Measurements from ENCODE around the gene REPS2. TPM values are rescaled to one million over a fixed set of nuclear protein-coding genes. Genes with fewer than 3 reads are reported as not detected.

REPS2 gene
- polyA plus RNA-seq, 3 donors = 2.1 to 4.7 (median 3.6) TPM

DNA sequence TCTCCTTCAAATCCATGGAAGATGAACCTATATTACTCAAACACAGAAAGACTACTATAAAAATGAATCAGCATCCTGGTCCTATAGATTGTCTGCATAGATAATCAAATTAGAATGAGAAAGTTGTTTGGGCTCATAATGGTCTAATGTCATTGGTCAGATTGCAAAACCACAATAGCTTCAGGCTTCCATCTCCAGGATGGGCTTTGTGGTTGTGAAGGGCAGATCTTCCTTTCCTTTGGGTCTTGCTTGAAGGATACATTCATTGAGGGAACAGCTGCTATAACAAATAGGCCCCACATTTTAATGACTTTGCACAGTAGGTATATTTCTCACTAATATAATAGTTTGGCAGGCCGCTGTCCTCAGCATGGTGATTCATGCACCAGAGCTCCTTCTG is 94.3 kb downstream of the REPS2 start:
- Histone ChIP-seq H3K9me3 (replicated peaks in 1 of 2; ENCODE audit: control insufficient read depth in 1 of 2, insufficient read depth in 1 of 2, low read length in 2 of 2) (no peaks in the 10 kb centered on the region), H3K4me2 (replicated peaks; ENCODE audit: extremely low read depth, low read length, poor library complexity, severe bottlenecking) (no peak overlapping the region), H3K79me2 (ENCODE audit: insufficient read depth, low read length) (no peaks in the 10 kb centered on the region), H3K36me3 (replicated peaks in 1 of 2; ENCODE audit: control insufficient read depth in 1 of 2, insufficient read depth in 2 of 2, low read length in 2 of 2) (no peaks in the 10 kb centered on the region), H4K20me1 (ENCODE audit: insufficient read depth, low read length) (no peaks in the 10 kb centered on the region), H3K4me3 (replicated peaks in 1 of 3; ENCODE audit: low read depth in 2 of 3, low read length in 3 of 3) (no peak overlapping the region), H3K27me3 (ENCODE audit: control insufficient read depth in 2 of 2, insufficient read depth in 2 of 2, low read length in 2 of 2) (peaks cover 0 to 9% of the 10 kb centered on the region in 2 donors), H3K4me1 (ENCODE audit: control insufficient read depth in 1 of 2, insufficient read depth in 2 of 2, low read length in 2 of 2) (peaks cover 22 to 23% of the 10 kb centered on the region in 2 donors), H2AFZ (ENCODE audit: insufficient read depth, low read depth, low read length, poor library complexity, severe bottlenecking) (no peak overlapping the region), H3K9ac (ENCODE audit: insufficient read depth, low read length, poor library complexity, severe bottlenecking) (no peak overlapping the region), H3K27ac (ENCODE audit: low read depth in 1 of 2, low read length in 2 of 2) (no peak overlapping the region)
- intact Hi-C loops (cut with micrococcal nuclease) = loop anchor here (10.0 kb wide), 2 partner anchors 96 to 216 kb away; partner anchors contain the start of gene REPS2 (in 1 of the 2)
- no CpG with 5 or more reads among the region's 1 CpG for WGBS (ENCODE audit: insufficient coverage)
- Mint-ChIP-seq H3K27me3 (ENCODE audit: low read depth in 3 of 3) (peaks cover 0 to 25% (median 0%) of the 10 kb centered on the region in 3 donors), H3K27ac (no peak overlapping the region), H3K36me3 (peaks cover 7 to 12% of the 10 kb centered on the region in 2 donors), H3K4me3 (no peak overlapping the region), H3K9me3 (peaks cover 0 to 2% (median 0%) of the 10 kb centered on the region in 7 donors), H3K4me1 (peaks cover 39% of the 10 kb centered on the region)
- DNase-seq = no peak
- TF ChIP-seq, protein P1, sequence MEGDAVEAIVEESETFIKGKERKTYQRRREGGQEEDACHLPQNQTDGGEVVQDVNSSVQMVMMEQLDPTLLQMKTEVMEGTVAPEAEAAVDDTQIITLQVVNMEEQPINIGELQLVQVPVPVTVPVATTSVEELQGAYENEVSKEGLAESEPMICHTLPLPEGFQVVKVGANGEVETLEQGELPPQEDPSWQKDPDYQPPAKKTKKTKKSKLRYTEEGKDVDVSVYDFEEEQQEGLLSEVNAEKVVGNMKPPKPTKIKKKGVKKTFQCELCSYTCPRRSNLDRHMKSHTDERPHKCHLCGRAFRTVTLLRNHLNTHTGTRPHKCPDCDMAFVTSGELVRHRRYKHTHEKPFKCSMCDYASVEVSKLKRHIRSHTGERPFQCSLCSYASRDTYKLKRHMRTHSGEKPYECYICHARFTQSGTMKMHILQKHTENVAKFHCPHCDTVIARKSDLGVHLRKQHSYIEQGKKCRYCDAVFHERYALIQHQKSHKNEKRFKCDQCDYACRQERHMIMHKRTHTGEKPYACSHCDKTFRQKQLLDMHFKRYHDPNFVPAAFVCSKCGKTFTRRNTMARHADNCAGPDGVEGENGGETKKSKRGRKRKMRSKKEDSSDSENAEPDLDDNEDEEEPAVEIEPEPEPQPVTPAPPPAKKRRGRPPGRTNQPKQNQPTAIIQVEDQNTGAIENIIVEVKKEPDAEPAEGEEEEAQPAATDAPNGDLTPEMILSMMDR (IDR thresholded peaks at IDR 0.05) = no peak

DNA sequence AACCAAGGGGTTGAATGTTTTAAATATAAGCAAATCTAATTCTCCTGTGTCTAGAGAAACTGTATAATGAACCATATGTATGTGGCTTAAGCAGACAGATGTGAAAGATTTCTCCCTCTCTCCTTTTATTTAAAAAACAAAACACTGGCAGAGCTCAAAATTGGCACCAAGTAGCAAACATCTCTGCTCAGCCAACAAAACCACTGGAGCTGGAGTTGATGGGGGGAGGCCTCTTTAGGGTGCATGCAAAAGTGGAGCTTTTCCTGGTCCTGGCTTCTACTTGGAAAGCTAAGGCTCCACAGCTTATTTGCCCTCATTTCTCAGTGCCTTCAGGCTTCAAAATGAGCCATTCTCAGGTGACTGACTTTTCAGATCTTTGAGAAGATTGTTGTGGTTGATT is 95.6 kb downstream of the REPS2 start:
- H3K27me3 ChIP-seq (ENCODE audit: control insufficient read depth in 2 of 2, insufficient read depth in 2 of 2, low read length in 2 of 2) = peaks cover 0 to 9% of the 10 kb centered on the region in 2 donors
- intact Hi-C loops (cut with micrococcal nuclease) = loop anchor here (10.0 kb wide), 2 partner anchors 97 to 217 kb away; partner anchors contain the start of gene REPS2 (in 1 of the 2)
- Mint-ChIP-seq H3K4me3 (no peak overlapping the region), H3K27me3 (ENCODE audit: low read depth in 3 of 3) (peaks cover 0 to 21% (median 0%) of the 10 kb centered on the region in 3 donors), H3K36me3 (peaks cover 7 to 12% of the 10 kb centered on the region in 2 donors), H3K4me1 (peaks cover 28% of the 10 kb centered on the region), H3K9me3 (peaks cover 0 to 2% (median 0%) of the 10 kb centered on the region in 7 donors), H3K27ac (no peak overlapping the region)
- DNase-seq = no peak
- H3K9ac ChIP-seq (ENCODE audit: insufficient read depth, low read length, poor library complexity, severe bottlenecking) = no peak overlapping the region
- H3K36me3 ChIP-seq (replicated peaks in 1 of 2; ENCODE audit: control insufficient read depth in 1 of 2, insufficient read depth in 2 of 2, low read length in 2 of 2) = no peaks in the 10 kb centered on the region
- TF ChIP-seq, protein P1 (IDR thresholded peaks at IDR 0.05) = no peak
- no peaks in the 10 kb centered on the region for H3K79me2 ChIP-seq (ENCODE audit: insufficient read depth, low read length)
- no peak overlapping the region for H3K4me2 ChIP-seq (replicated peaks; ENCODE audit: extremely low read depth, low read length, poor library complexity, severe bottlenecking)
- H3K4me1 ChIP-seq (ENCODE audit: control insufficient read depth in 1 of 2, insufficient read depth in 2 of 2, low read length in 2 of 2) = peaks cover 14 to 15% of the 10 kb centered on the region in 2 donors
- no peak overlapping the region for H2AFZ ChIP-seq (ENCODE audit: insufficient read depth, low read depth, low read length, poor library complexity, severe bottlenecking)
- H3K4me3 ChIP-seq (replicated peaks in 1 of 3; ENCODE audit: low read depth in 2 of 3, low read length in 3 of 3) = no peak overlapping the region
- H3K27ac ChIP-seq (ENCODE audit: low read depth in 1 of 2, low read length in 2 of 2) = no peak overlapping the region
- H3K9me3 ChIP-seq (replicated peaks in 1 of 2; ENCODE audit: control insufficient read depth in 1 of 2, insufficient read depth in 1 of 2, low read length in 2 of 2) = no peaks in the 10 kb centered on the region
- H4K20me1 ChIP-seq (ENCODE audit: insufficient read depth, low read length) = no peaks in the 10 kb centered on the region
